SK-N-SH (cell line): ENCODE results near the gene KLHL14. TPM values are rescaled to one million over a fixed set of nuclear protein-coding genes. Genes with fewer than 3 reads are reported as not detected.
"Not testable (repeated sequence)": the region's sequence is repeated elsewhere in the genome, so short reads cannot be mapped to it uniquely, and the experiment has no call there.

ENCODE experiments used
- CTCF ChIA-PET: fragments of 300-600, 350-600 bp; formaldehyde crosslinking; extraction: SDS; loops from one replicate; lab custom pipeline; 2021; lab: Yijun Ruan, JAX
- POLR2A ChIA-PET: fragments of 350-600 bp; sonication (Branson Sonifier 250); formaldehyde crosslinking; extraction: SDS; loops from one replicate; lab custom pipeline; 2020; ENCODE audit warnings: antibody characterized with exemption, inconsistent platforms; lab: Yijun Ruan, JAX
- DNase-seq: peaks from one replicate; pipeline ENCODE4 v3.0.0; 2012
- H2AFZ ChIP-seq: fragments of 200-600 bp; sonication (generic); 2 replicates; pipeline ENCODE4 v1.8.1; 2016; ENCODE audit warnings: antibody characterized with exemption, mild to moderate bottlenecking, low read depth
- H3F3A ChIP-seq: fragments of 200-600 bp; sonication (generic); replicated peaks from 2 replicates; pipeline ENCODE3; 2016; ENCODE audit warnings: antibody characterized with exemption, mild to moderate bottlenecking; ENCODE audit not compliant: insufficient read depth
- H3K27ac ChIP-seq, 2 experiments: fragments of 200-500 bp in 1 of 2; fragments of 200-600 bp in 1 of 2; sonication (Bioruptor generic) in 1 of 2; sonication (generic), shearing (Covaris generic) in 1 of 2; 2 replicates each; pipeline versions ENCODE4 v1.5.1 to v1.6.1; 2014 to 2016; ENCODE audit warnings: low read depth in 2 of 2, inconsistent platforms in 1 of 2, low read length in 1 of 2, mild to moderate bottlenecking in 1 of 2, mixed read lengths in 1 of 2
- H3K27me3 ChIP-seq: fragments of 200-600 bp; sonication (generic), shearing (Covaris generic); 2 replicates; pipeline ENCODE4 v1.6.1; 2016; ENCODE audit warnings: mixed run types; ENCODE audit not compliant: insufficient read depth
- H3K36me3 ChIP-seq, 2 experiments: fragments of 200-500 bp in 1 of 2; fragments of 200-600 bp in 1 of 2; sonication (Bioruptor generic) in 1 of 2; sonication (generic) in 1 of 2; replicated peaks in 1 of 2; 2 replicates each; pipeline versions ENCODE3 to v1.5.1; 2014 to 2016; ENCODE audit warnings: low read length in 1 of 2, mild to moderate bottlenecking in 1 of 2; ENCODE audit not compliant: insufficient read depth in 2 of 2, control insufficient read depth in 1 of 2
- H3K4me1 ChIP-seq, 2 experiments: fragments of 200-500 bp in 1 of 2; fragments of 200-600 bp in 1 of 2; sonication (Bioruptor generic) in 1 of 2; sonication (generic), shearing (Covaris generic) in 1 of 2; 2 replicates each; pipeline versions ENCODE4 v1.5.1 to v1.6.1; 2014 to 2016; ENCODE audit warnings: low read depth in 1 of 2, low read length in 1 of 2, mixed run types in 1 of 2; ENCODE audit not compliant: insufficient read depth in 2 of 2, control insufficient read depth in 1 of 2
- H3K4me2 ChIP-seq: fragments of 200-600 bp; sonication (generic), shearing (Covaris generic); 2 replicates; pipeline ENCODE4 v1.6.1; 2017; ENCODE audit warnings: mixed run types
- H3K4me3 ChIP-seq, 2 experiments: fragments of 200-500 bp in 1 of 2; fragments of 200-600 bp in 1 of 2; sonication (Bioruptor generic) in 1 of 2; sonication (generic), shearing (Covaris generic) in 1 of 2; 2 replicates each; pipeline versions ENCODE4 v1.5.1 to v1.8.1; 2014 to 2016; ENCODE audit warnings: low read depth in 2 of 2, inconsistent platforms in 1 of 2, low read length in 1 of 2, mild to moderate bottlenecking in 1 of 2, mixed read lengths in 1 of 2, moderate library complexity in 1 of 2
- H3K79me2 ChIP-seq: fragments of 200-600 bp; sonication (generic); 2 replicates; pipeline ENCODE4 v1.8.1; 2017; ENCODE audit warnings: mild to moderate bottlenecking; ENCODE audit not compliant: insufficient read depth
- H3K9ac ChIP-seq: fragments of 200-600 bp; sonication (generic); 2 replicates; pipeline ENCODE4 v1.6.1; 2017; ENCODE audit warnings: mixed run types
- H3K9me2 ChIP-seq: fragments of 200-600 bp; sonication (generic); 2 replicates; pipeline ENCODE4 v1.6.1; 2017; ENCODE audit warnings: mixed run types
- H3K9me3 ChIP-seq: fragments of 200-600 bp; sonication (generic); 2 replicates; pipeline ENCODE4 v1.6.1; 2017; ENCODE audit warnings: mixed run types, mild to moderate bottlenecking, moderate library complexity
- H4K20me1 ChIP-seq: fragments of 200-600 bp; sonication (generic); 2 replicates; pipeline ENCODE4 v1.6.1; 2017; ENCODE audit warnings: mild to moderate bottlenecking, mixed run types; ENCODE audit not compliant: insufficient read depth
- GABPA ChIP-seq: IDR thresholded peaks from 2 replicates; pipeline ENCODE4 v1.4.0; 2012; ENCODE audit warnings: low read depth, mild to moderate bottlenecking
- MEF2A ChIP-seq: IDR thresholded peaks from 2 replicates; pipeline ENCODE4 v1.4.0; 2012; ENCODE audit warnings: low read depth, borderline replicate concordance
- MXI1 ChIP-seq: IDR thresholded peaks from 2 replicates; pipeline ENCODE4 v1.6.1; 2012; ENCODE audit warnings: mild to moderate bottlenecking, low read depth, low read length, improper control_type of control experiment
- POLR2AphosphoS5 ChIP-seq: IDR thresholded peaks from 2 replicates; pipeline ENCODE4 v1.6.1; 2012; ENCODE audit warnings: low read depth, low read length
- RFX5 ChIP-seq: IDR thresholded peaks from 2 replicates; pipeline ENCODE4 v1.6.1; 2012; ENCODE audit warnings: mild to moderate bottlenecking, improper control_type of control experiment, low read length
- TEAD4 ChIP-seq: IDR thresholded peaks from 2 replicates; pipeline ENCODE4 v1.4.0; 2012; ENCODE audit warnings: mild to moderate bottlenecking, borderline replicate concordance; ENCODE audit not compliant: insufficient read depth
- YY1 ChIP-seq: IDR thresholded peaks from 2 replicates; pipeline ENCODE4 v1.4.0; 2012; ENCODE audit warnings: low read depth, mild to moderate bottlenecking
- WGBS: methylation state at CpG from one replicate; pipeline ENCODE4 v1.1.6; 2017; ENCODE audit warnings: low lambda C conversion rate; 5-methylcytosine and 5-hydroxymethylcytosine counted together
- polyA plus RNA-seq, 3 experiments: library from polyadenylated mRNA; depleted of rRNA; stranded (reverse); fragments of >200 nt; gene quantifications; 2 replicates each; pipeline ENCODE4 v1.2.3, GENCODE V29; 2012
- TF ChIP-seq, protein P1 (sequence below): fragments of 150-350 bp; IDR thresholded peaks from 2 replicates; pipeline ENCODE4 v1.6.1; 2016; ENCODE audit warnings: mild to moderate bottlenecking, low read depth, low read length
- TF ChIP-seq, protein P2 (sequence below): fragments of 200-600 bp; sonication (generic); IDR thresholded peaks from 2 replicates; pipeline ENCODE4 v1.6.1; 2017; ENCODE audit warnings: antibody characterized with exemption, mild to moderate bottlenecking, moderate library complexity

The KLHL14 gene
- polyA plus RNA-seq, 1 of the 3 experiments (the other 2 are of a cell fraction), result not detected

DNA sequence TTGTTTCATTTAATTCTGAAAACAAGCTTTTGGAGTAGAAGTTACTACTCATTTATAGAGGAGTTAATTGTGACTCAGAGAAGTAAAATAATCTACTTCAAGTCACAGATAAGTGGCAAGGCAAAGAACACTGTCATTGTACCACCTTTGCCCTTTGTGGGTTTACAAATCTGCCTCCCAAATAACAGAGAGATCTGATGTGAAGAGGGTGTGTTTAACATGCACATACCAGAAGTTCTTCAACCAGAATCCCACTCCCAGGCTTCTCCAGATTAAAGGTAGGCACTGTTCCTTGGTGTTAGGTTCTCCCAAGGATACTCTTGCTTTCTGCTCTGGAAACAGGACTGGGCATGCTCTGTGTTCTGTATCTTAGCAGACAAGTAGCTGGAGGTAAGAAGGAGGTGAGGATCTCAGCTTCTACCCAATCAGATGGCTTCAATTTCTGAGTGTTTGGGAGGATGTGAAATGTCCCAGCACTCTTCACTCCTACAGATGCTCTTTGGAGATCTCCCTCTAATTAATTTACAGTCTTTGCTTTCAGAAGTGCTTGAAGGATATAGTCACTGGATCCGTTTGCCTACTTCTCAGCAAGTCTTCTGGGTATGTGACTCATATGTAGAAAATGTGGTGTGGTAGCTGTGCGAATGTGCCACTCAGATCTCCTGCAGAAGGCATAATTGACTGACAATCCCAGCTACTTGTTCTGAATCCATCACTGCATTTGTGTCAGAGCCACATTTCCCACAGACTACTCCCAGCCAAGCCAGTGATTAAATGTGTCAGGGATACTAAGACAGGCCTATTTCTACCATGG, 111.1 kb downstream of the KLHL14 start:
- no peak for TF ChIP-seq MXI1
- TF ChIP-seq, protein P1, sequence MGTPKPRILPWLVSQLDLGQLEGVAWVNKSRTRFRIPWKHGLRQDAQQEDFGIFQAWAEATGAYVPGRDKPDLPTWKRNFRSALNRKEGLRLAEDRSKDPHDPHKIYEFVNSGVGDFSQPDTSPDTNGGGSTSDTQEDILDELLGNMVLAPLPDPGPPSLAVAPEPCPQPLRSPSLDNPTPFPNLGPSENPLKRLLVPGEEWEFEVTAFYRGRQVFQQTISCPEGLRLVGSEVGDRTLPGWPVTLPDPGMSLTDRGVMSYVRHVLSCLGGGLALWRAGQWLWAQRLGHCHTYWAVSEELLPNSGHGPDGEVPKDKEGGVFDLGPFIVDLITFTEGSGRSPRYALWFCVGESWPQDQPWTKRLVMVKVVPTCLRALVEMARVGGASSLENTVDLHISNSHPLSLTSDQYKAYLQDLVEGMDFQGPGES, result no peak
- TF ChIP-seq, protein P2, sequence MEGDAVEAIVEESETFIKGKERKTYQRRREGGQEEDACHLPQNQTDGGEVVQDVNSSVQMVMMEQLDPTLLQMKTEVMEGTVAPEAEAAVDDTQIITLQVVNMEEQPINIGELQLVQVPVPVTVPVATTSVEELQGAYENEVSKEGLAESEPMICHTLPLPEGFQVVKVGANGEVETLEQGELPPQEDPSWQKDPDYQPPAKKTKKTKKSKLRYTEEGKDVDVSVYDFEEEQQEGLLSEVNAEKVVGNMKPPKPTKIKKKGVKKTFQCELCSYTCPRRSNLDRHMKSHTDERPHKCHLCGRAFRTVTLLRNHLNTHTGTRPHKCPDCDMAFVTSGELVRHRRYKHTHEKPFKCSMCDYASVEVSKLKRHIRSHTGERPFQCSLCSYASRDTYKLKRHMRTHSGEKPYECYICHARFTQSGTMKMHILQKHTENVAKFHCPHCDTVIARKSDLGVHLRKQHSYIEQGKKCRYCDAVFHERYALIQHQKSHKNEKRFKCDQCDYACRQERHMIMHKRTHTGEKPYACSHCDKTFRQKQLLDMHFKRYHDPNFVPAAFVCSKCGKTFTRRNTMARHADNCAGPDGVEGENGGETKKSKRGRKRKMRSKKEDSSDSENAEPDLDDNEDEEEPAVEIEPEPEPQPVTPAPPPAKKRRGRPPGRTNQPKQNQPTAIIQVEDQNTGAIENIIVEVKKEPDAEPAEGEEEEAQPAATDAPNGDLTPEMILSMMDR, result no peak
- TF ChIP-seq MEF2A, result no peak
- no peak for TF ChIP-seq GABPA
- no peak for TF ChIP-seq POLR2AphosphoS5
- no peak for TF ChIP-seq RFX5
- no peak for TF ChIP-seq YY1
- TF ChIP-seq TEAD4, result no peak
- CTCF ChIA-PET, result no interaction called here
- WGBS, result 10% methylated on average over 2 of the region's 2 CpGs

DNA sequence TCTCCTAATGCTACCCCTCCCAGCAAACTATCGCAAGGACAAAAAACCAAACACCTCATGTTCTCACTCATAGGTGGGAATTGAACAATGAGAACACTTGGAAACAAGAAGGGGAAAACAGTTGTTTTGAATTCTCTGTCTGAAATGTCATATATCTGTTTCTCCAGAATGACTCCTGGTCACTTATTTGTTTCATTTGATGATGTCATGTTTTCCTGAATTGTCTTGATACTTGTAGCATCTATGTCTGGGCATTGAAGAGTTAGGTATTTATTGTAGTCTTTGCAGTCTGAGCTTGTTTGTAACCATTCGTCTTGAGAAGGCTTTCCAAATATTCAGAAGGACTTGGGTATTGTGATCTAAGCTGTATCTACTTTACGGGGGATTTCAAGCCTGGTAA, 118.3 kb downstream of the KLHL14 start:
- POLR2A ChIA-PET, H3K4me3 ChIP-seq, CTCF ChIA-PET, H3F3A ChIP-seq, H3K36me3 ChIP-seq, H3K9me2 ChIP-seq, H2AFZ ChIP-seq, H3K4me1 ChIP-seq, H3K27ac ChIP-seq, H4K20me1 ChIP-seq, H3K79me2 ChIP-seq, DNase-seq, H3K4me2 ChIP-seq, H3K9me3 ChIP-seq, H3K9ac ChIP-seq, H3K27me3 ChIP-seq: not testable (repeated sequence)
- 37% methylated on average over 3 of the region's 3 CpGs for WGBS

More for the DNA sequence above, 111.1 kb downstream of the KLHL14 start:
- POLR2A ChIA-PET, result no interaction called here
- Histone ChIP-seq H3K36me3 (no peaks in the 10 kb centered on the region), H3K27ac (no peak overlapping the region), H3K9ac (no peak overlapping the region), H3F3A (no peaks in the 10 kb centered on the region), H2AFZ (no peak overlapping the region), H3K4me3 (no peak overlapping the region), H3K79me2 (no peaks in the 10 kb centered on the region), H3K4me1 (no peaks in the 10 kb centered on the region), H4K20me1 (no peaks in the 10 kb centered on the region), H3K9me3 (no peaks in the 10 kb centered on the region), H3K4me2 (no peak overlapping the region), H3K27me3 (no peaks in the 10 kb centered on the region), H3K9me2 (no peaks in the 10 kb centered on the region)
- DNase-seq, result no peak

DNA sequence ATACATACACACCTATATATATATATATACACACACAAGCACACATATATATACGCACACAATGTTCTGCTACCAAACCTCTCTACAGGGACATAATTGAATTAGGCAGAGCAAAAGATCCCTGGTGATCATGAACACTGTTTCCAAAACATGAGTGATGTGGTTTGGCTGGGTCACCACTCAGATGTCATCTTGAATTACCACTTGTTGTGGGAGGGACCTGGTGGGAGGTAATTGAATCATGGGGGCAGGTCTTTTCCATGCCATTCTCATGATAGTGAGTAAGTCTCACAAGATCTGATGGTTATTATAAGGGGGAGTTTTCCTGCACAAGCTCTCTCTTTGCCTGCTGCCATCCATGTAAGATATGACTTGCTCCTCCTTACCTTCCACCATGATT, 135.2 kb downstream of the KLHL14 start:
- H3K9me2 ChIP-seq, H3K4me3 ChIP-seq, H3K4me1 ChIP-seq, H2AFZ ChIP-seq, H3K27ac ChIP-seq, H3K79me2 ChIP-seq, H3K9me3 ChIP-seq, H3F3A ChIP-seq, H3K27me3 ChIP-seq, H3K36me3 ChIP-seq, H4K20me1 ChIP-seq, H3K4me2 ChIP-seq, H3K9ac ChIP-seq, POLR2A ChIA-PET: not testable (repeated sequence)
- CTCF ChIA-PET, result interaction anchor here (1.1 kb wide), 1 partner anchor 85 kb away, joined by 3 read pairs; no protein-coding TSS in a partner anchor
- WGBS, result 97% methylated on average over 1 of the region's 1 CpG
- peak; percentile 4 for DNase-seq
